OCI-LY7 (cell line): ENCODE data around the gene SUPT3H. TPM values are rescaled to one million over a fixed set of nuclear protein-coding genes. Genes with fewer than 3 reads are reported as not detected.

Source experiments
- BruUV-seq: library from RNA; stranded (reverse); fragments of 400-500 nt; replicated peaks from 2 replicates; lab custom pipeline; 2021; lab: Mats Ljungman, UMichigan
- CTCF ChIA-PET: fragments of 300-600 bp; sonication (Branson Sonifier 250); formaldehyde crosslinking; loops from one replicate; lab custom pipeline; 2022; ENCODE audit warnings: antibody characterized with exemption; ENCODE audit not compliant: unreplicated experiment; lab: Charles Lee
- POLR2A ChIA-PET: fragments of 300-600 bp; sonication (Branson Sonifier 250); formaldehyde crosslinking; loops from one replicate; lab custom pipeline; 2022; ENCODE audit warnings: antibody characterized with exemption; lab: Charles Lee
- DNase-seq: peaks from one replicate; pipeline ENCODE4 v3.0.0-alpha.2; 2015; ENCODE audit warnings: low spot score
- H2AFZ ChIP-seq: fragments of 200-600 bp; sonication (generic), shearing (Covaris generic); 2 replicates; pipeline ENCODE4 v1.6.1; 2014; ENCODE audit warnings: mild to moderate bottlenecking, antibody characterized with exemption, low read length, moderate library complexity
- H3K27ac ChIP-seq: fragments of 200-600 bp; sonication (generic); 2 replicates; pipeline ENCODE4 v1.5.1; 2014; ENCODE audit warnings: mixed run types, low read depth, mild to moderate bottlenecking, moderate library complexity, low read length, inconsistent platforms; ENCODE audit not compliant: poor library complexity, severe bottlenecking
- H3K36me3 ChIP-seq: fragments of 200-600 bp; sonication (generic); 2 replicates; pipeline ENCODE4 v1.6.1; 2014; ENCODE audit warnings: mild to moderate bottlenecking, antibody characterized with exemption, low read length, moderate library complexity, mixed read lengths; ENCODE audit not compliant: insufficient read depth
- H3K4me1 ChIP-seq: fragments of 200-600 bp; sonication (generic); 2 replicates; pipeline ENCODE4 v1.5.1; 2014; ENCODE audit warnings: mild to moderate bottlenecking, low read length; ENCODE audit not compliant: insufficient read depth, poor library complexity, severe bottlenecking
- H3K4me2 ChIP-seq: fragments of 200-600 bp; sonication (generic); 2 replicates; pipeline ENCODE4 v1.6.1; 2014; ENCODE audit warnings: mild to moderate bottlenecking, low read length
- H3K4me3 ChIP-seq: fragments of 200-600 bp; sonication (generic); 2 replicates; pipeline ENCODE4 v1.5.1; 2014; ENCODE audit warnings: mild to moderate bottlenecking, low read depth, low read length; ENCODE audit not compliant: poor library complexity, severe bottlenecking
- H3K79me2 ChIP-seq: fragments of 200-600 bp; sonication (generic); 2 replicates; pipeline ENCODE4 v1.6.1; 2016; ENCODE audit warnings: low read depth, mild to moderate bottlenecking, low read length, moderate library complexity, mixed read lengths; ENCODE audit not compliant: insufficient read depth
- H3K9me2 ChIP-seq: fragments of 200-600 bp; sonication (generic); 2 replicates; pipeline ENCODE4 v1.6.1; 2016; ENCODE audit warnings: mild to moderate bottlenecking, low read length, mixed read lengths; ENCODE audit not compliant: insufficient read depth
- H3K9me3 ChIP-seq: fragments of 200-600 bp; sonication (generic); 2 replicates; pipeline ENCODE4 v1.6.1; 2014; ENCODE audit warnings: mild to moderate bottlenecking, mixed run types, low read length, mixed read lengths
- H4K20me1 ChIP-seq: fragments of 200-600 bp; sonication (generic); 2 replicates; pipeline ENCODE4 v1.6.1; 2014; ENCODE audit warnings: mild to moderate bottlenecking, antibody characterized with exemption, low read length, moderate library complexity, mixed read lengths; ENCODE audit not compliant: insufficient read depth
- EZH2phosphoT487 ChIP-seq: fragments of 200-600 bp; sonication (generic); IDR thresholded peaks from 2 replicates; pipeline ENCODE4 v1.6.1; 2018; ENCODE audit warnings: low read depth, borderline replicate concordance, mild to moderate bottlenecking, mixed run types, antibody characterized with exemption, low read length, moderate library complexity, mixed read lengths
- intact Hi-C: fragments of 100-400 bp; cut with micrococcal nuclease; formaldehyde crosslinking; loops from one replicate; pipeline ENCODE4 v1.10.0; 2022; ENCODE audit not compliant: unreplicated experiment
- total RNA-seq, 2 experiments: library from RNA; depleted of rRNA in 1 of 2; stranded (reverse); fragments of >200 nt in 1 of 2; shearing (Covaris generic) in 1 of 2; gene quantifications; 2 replicates each; pipeline ENCODE4 v1.2.3, GENCODE V29; 2014 to 2022
- TF ChIP-seq, protein P1 (sequence below): fragments of 200-600 bp; sonication (generic); conservative IDR thresholded peaks from 2 replicates; pipeline ENCODE4 v1.5.1; 2014; ENCODE audit warnings: mild to moderate bottlenecking, antibody characterized with exemption, low read length, moderate library complexity, mixed read lengths

SUPT3H gene
- total RNA-seq, 2 experiments from 2014 or later = 1.1 to 7.1 TPM

DNA sequence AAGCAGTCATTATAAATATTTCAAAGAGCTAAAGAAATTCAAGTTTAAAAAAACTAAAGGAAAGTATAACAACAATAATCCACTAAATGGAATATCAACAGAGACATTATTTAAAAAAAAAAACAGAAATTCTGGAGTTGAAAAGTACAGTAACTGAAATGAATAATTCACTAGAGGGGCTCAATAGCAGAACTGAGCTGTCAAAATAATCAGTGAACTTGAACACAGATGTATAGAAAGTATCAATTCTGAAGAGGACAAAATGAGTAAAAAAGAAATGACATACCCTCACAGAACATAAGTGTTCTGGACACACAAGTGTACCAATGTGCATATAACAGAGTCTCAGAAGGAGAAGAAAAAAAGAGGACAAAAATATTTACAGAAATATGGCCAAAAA is 241.2 kb downstream of the SUPT3H start:
- TF ChIP-seq, protein P1, sequence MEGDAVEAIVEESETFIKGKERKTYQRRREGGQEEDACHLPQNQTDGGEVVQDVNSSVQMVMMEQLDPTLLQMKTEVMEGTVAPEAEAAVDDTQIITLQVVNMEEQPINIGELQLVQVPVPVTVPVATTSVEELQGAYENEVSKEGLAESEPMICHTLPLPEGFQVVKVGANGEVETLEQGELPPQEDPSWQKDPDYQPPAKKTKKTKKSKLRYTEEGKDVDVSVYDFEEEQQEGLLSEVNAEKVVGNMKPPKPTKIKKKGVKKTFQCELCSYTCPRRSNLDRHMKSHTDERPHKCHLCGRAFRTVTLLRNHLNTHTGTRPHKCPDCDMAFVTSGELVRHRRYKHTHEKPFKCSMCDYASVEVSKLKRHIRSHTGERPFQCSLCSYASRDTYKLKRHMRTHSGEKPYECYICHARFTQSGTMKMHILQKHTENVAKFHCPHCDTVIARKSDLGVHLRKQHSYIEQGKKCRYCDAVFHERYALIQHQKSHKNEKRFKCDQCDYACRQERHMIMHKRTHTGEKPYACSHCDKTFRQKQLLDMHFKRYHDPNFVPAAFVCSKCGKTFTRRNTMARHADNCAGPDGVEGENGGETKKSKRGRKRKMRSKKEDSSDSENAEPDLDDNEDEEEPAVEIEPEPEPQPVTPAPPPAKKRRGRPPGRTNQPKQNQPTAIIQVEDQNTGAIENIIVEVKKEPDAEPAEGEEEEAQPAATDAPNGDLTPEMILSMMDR = no peak
- no peak for TF ChIP-seq EZH2phosphoT487
- Histone ChIP-seq H3K9me2 (no peaks in the 10 kb centered on the region), H3K4me3 (no peak overlapping the region), H3K4me2 (no peak overlapping the region), H2AFZ (no peak overlapping the region), H3K9me3 (no peaks in the 10 kb centered on the region), H4K20me1 (no peaks in the 10 kb centered on the region), H3K79me2 (no peaks in the 10 kb centered on the region), H3K4me1 (no peaks in the 10 kb centered on the region), H3K36me3 (no peaks in the 10 kb centered on the region), H3K27ac (no peak overlapping the region)
- no TSS peak for BruUV-seq
- CTCF ChIA-PET = no interaction called here
- intact Hi-C loops = no loop called here
- POLR2A ChIA-PET = no interaction called here
- DNase-seq = no peak

DNA sequence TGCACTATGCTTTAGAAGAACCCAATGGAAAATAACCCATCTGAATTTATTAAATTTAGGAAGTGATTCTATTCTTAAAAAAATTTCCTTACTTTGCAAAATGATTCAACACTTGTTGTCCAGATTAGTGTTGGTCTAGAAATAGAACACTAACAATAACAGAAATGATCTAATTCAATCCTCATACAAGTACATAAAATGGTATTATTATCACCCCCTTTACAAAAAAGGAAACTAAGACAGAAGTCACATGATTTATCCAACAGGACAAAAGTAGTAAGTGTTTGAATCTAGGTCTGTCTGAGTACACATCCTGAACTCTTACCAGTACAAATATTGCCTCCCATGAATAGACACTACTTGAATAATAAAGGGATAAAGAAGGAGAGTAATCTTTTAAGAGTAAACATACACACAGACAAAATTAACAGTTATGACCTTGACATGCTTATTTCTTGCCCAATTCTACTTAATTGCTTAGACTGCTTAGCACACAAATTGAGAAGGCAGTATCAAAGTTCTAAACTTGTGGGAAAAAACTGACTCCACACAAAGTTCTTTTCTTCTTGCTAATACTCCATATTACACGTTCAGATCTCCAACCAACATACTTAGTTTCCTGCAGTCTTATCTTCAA is 245.0 kb downstream of the SUPT3H start:
- CTCF ChIA-PET = no interaction called here
- no peak for TF ChIP-seq EZH2phosphoT487
- TF ChIP-seq, protein P1 = no peak
- POLR2A ChIA-PET = interaction anchor here (0.6 kb wide), 1 partner anchor 21 kb away, joined by 4 read pairs; no protein-coding TSS in a partner anchor
- H4K20me1 ChIP-seq = no peaks in the 10 kb centered on the region
- H3K4me2 ChIP-seq = no peak overlapping the region
- no peaks in the 10 kb centered on the region for H3K4me1 ChIP-seq
- no peak for DNase-seq
- no peak overlapping the region for H3K27ac ChIP-seq
- H3K4me3 ChIP-seq = no peak overlapping the region
- no peaks in the 10 kb centered on the region for H3K9me3 ChIP-seq
- H3K79me2 ChIP-seq = no peaks in the 10 kb centered on the region
- H2AFZ ChIP-seq = no peak overlapping the region
- no peaks in the 10 kb centered on the region for H3K9me2 ChIP-seq
- intact Hi-C loops = no loop called here
- BruUV-seq = no TSS peak
- no peaks in the 10 kb centered on the region for H3K36me3 ChIP-seq

DNA sequence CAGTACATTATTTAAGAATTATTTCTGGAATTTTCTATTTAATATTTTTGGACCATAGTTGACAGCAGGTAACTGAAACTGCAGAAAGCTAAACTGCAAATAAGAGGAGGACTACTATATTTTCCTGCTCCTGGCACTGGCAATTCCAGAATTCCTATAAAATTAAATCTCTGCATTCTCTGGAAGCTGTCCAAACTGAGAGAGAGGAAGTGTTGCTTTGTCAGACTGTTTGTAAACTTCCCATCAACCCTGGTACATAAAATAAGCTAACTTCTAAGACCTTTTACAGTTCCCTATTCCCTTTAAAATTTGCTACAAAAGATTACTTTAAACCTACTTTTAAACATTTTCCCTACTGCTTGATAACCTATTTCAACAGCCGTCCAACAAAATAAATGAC is 245.7 kb downstream of the SUPT3H start:
- no TSS peak for BruUV-seq
- no peaks in the 10 kb centered on the region for H4K20me1 ChIP-seq
- H3K27ac ChIP-seq = no peak overlapping the region
- no peak for DNase-seq
- no peak for TF ChIP-seq EZH2phosphoT487
- TF ChIP-seq, protein P1 = no peak
- CTCF ChIA-PET = no interaction called here
- H3K9me3 ChIP-seq = no peaks in the 10 kb centered on the region
- intact Hi-C loops = no loop called here
- no peaks in the 10 kb centered on the region for H3K9me2 ChIP-seq
- H3K4me2 ChIP-seq = no peak overlapping the region
- no peak overlapping the region for H2AFZ ChIP-seq
- POLR2A ChIA-PET = interaction anchor here (0.6 kb wide), 1 partner anchor 22 kb away, joined by 4 read pairs; no protein-coding TSS in a partner anchor
- no peaks in the 10 kb centered on the region for H3K79me2 ChIP-seq
- no peak overlapping the region for H3K4me3 ChIP-seq
- no peaks in the 10 kb centered on the region for H3K4me1 ChIP-seq
- no peaks in the 10 kb centered on the region for H3K36me3 ChIP-seq
